Activated T-cell treated with anti-CD3 and anti-CD28 coated beads for 4 hours (primary cell): ENCODE data around the gene LENG9.
"Not testable (repeated sequence)": the region's sequence is repeated elsewhere in the genome, so short reads cannot be mapped to it uniquely, and the experiment has no call there.

Experiments used
- DNase-seq: peaks from one replicate; pipeline ENCODE4 v3.0.0-alpha.2; 2020

Gene LENG9

DNA sequence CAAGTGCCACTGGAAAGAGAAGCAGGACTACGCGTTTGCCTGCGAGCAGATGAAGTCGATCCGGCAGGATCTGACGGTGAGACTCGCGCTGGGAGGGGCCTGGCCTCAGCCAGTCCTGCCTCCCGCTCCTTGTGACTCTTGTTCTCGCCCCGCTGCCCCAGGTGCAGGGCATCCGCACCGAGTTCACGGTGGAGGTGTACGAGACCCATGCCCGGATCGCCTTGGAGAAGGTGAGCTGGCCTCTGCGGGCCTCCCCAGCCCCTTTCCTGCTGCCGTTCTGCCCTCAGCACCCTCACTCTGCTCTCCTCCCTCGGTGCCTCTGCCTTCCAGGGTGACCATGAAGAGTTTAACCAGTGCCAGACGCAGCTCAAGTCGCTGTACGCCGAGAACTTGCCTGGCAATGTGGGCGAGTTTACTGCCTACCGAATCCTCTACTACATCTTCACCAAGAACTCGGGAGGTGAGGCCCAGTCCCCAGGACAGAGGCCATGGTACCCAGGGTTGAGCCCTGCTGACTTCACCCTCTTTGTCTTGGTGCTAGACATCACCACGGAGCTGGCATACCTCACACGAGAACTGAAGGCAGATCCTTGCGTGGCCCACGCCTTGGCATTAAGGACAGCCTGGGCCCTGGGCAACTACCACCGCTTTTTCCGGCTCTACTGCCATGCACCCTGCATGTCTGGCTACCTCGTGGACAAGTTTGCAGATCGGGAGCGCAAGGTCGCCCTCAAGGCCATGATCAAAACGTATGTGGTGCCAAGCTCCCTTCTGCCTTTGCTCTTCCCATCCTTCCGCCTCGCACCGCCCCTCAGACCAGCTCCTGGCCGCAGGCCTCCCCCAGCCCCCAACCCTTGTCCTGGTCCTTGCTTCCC is 5.6 kb downstream of the LENG9 start:
- DNase-seq = no peak

DNA sequence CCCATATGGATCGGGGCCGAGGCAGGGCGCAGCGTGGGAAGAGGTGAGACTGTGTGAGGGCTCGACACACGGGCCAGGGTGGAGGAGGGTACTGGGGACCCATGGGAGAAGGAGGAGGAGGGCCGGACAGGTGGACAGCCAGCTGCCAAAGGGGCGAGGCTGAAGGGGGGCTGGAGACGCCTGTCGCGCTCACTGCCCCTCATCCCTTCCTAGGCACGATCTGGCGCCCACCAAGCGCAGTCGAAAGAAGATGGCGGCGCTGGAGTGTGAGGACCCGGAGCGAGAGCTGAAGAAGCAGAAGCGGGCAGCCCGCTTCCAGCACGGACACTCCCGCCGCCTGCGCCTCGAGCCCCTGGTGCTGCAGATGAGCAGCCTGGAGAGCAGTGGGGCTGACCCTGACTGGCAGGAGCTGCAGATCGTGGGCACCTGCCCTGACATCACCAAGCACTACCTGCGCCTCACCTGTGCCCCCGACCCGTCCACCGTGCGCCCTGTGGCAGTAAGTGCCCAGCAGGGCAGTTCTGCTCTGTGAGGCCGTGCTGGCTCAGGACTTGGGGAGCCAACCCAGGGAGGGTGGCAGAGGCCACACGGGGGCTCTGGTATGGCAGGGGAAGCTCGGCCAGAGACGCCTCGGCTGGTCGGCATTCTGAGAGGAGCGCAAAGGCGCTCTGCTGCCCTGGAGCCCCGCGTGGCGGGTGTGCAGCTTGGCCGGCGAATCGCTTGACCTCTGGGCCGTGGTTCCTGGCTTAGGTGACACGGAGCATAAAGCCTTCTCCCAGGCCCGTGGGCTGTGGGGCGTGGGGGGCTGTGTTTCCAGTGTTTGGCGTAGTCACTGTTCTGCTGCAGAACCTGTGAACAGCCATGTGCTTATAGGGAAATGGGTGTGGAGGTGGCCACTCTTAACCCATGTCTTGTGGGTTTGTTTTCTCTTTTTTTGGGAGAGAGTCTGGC is 6.9 kb downstream of the LENG9 start:
- no peak for DNase-seq

GRCh38 chr19:54455786-54456422 is 7.7 kb downstream of the LENG9 start:
- no peak for DNase-seq

DNA sequence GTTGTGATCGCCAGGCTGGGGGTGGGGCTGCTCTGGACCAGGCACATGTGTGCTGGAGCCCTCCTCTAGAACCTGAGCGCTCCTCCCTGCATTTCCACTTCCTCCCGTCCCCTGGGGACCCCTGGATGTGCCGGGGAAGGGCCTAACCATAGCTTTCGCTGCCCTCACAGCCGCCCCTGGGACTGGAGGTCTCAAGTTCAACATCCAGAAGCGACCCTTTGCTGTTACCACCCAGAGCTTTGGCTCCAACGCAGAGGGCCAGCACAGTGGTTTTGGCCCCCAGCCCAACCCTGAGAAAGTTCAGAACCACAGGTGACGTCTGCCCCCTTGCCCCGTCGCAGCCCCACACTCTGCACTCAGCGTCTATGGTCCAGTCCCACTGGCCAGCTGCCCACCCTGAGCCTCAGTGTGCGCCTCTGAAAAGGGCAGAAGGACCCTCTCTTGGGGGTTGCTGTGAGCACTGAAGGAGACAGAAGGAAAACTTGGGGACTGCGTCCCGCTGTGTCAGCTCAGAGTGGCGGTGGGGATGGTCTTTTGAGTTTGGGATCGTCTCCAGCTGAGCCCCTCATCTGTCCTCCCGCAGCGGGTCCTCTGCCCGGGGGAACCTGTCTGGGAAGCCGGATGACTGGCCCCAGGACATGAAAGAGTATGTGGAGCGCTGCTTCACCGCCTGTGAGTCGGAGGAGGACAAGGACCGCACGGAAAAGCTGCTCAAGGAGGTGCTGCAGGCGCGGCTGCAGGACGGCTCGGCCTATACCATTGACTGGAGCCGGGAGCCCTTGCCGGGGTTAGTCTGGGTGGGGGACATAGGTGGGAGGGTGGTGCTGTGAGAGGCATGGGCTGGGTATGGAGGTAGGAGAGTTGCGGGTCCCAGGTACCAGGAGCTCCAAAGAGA is 8.6 kb downstream of the LENG9 start:
- no peak for DNase-seq

DNA sequence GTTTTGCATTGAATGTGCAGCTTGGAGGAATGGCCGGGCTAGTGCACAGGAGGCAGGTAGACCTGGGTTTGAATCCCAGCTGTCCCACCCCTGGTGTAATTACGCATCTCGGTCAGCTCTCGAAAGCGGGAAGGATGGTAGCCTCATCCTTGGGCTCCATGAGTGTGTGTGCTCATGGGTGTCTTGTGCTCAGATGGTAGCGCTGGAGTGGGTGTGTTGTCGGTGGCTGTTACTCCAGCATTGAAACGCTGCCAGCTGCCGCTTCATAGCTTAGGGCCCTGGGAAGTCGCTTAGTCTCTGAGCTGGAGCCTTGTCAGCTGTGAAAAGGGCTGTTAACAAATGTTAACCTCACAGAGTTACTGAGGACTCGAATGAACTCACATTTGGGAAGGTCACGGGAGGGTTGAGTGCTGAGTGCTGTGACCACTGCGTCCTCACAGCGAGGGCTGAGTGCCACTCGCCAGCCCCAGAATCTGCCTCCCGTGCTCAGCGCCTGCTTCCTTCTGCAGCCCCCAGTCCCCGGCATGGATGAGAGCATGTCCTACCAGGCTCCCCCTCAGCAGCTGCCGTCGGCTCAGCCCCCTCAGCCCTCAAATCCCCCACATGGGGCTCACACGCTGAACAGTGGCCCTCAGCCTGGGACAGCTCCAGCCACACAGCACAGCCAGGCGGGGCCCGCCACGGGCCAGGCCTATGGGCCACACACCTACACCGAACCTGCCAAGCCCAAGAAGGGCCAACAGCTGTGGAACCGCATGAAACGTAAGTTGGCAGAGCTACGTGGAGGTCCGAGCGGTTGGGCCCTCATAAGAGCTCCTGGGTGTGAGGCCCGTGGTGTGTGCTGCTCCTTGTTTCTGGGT is 9.4 kb downstream of the LENG9 start:
- DNase-seq = no peak

DNA sequence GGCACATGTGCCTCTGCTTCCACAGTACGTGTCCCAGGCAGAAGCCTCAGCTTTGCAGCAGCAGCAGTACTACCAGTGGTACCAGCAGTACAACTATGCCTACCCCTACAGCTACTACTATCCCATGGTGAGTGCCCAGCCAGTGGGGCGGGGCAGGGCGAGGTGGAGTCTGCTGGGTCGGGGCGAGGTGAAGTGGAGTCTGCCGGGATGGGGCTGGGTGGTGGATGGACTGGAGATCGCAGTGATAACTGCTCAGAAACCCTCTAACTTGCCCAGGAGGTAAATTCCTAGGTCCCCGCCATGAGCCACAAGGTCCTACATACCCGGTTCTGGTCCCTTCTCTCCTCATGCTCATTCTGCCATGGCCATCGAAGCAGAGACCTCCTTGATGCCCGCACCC is 11.0 kb downstream of the LENG9 start:
- no peak for DNase-seq

DNA sequence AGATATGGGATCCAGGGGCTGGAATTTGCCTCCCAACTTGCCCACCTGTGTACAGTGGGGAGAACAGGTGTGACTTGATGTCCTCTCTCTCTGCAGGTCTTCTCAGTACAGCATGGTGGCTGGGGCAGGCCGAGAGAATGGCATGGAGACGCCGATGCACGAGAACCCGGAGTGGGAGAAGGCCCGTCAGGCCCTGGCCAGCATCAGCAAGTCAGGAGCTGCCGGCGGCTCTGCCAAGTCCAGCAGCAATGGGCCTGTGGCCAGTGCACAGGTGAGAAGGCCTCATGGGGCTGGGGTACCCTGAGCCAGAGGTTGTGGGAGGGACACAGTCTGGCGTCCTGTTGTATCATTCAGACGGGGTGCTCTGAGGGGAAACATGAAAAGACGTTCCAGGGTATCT is 11.6 kb downstream of the LENG9 start:
- DNase-seq = no peak

GRCh38 chr19:54451331-54451871 is 12.2 kb downstream of the LENG9 start:
- DNase-seq = no peak

DNA sequence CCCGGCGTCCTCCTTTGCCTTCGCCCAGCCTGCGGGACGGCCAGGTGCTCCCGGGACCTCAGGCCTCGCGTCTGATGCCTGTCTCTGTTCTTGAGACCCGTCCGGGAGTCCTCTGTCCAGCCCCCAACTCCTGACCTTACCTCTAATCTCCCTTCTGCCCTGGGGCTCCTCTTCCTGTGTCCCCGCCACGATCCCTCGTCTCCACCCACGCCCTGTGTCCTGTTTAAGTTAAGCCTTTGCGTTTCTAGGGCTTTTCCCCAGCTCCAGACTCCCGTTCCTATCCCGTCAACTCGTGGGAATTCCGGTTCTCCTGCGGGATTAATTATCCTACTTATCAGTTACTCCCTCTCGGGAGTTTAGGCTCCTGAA is 13.9 kb downstream of the LENG9 start:
- peak; percentile 20 for DNase-seq

GRCh38 chr19:54448774-54449700 is 14.5 kb downstream of the LENG9 start, which contains the start of gene LENG8:
TSS of gene LENG8 (plus strand) at chr19:54449199. CDS start at chr19:54451345, 2,146 bp downstream.
- peak; percentile 95 for DNase-seq

- peak; percentile 25 for DNase-seq
Observed at GRCh38 chr19:54448040-54448773, 15.4 kb downstream of the LENG9 start.

DNA sequence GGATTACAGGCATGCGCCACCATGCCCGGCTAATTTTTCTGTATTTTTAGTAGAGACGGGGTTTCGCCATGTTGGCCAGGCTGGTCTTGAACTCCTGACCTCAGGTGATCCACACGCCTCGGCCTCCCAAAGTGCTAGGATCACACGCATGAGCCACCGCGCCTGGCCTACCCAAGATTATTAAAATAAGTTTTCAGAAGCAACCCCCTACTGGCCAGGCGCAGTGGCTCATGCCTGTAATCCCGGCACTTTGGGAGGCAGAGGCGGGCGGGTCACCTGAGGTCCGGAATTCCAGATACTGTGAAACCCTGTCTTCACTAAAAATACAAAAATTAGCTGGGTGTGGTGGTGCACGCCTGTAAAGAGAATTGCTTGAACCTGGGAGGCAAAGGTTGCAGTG is 17.2 kb downstream of the LENG9 start:
- DNase-seq = not testable (repeated sequence)

GRCh38 chr19:54444737-54445136 is 18.8 kb downstream of the LENG9 start:
- DNase-seq = no peak

- DNase-seq = no peak
Observed at GRCh38 chr19:54440641-54441040, 22.9 kb downstream of the LENG9 start.

DNA sequence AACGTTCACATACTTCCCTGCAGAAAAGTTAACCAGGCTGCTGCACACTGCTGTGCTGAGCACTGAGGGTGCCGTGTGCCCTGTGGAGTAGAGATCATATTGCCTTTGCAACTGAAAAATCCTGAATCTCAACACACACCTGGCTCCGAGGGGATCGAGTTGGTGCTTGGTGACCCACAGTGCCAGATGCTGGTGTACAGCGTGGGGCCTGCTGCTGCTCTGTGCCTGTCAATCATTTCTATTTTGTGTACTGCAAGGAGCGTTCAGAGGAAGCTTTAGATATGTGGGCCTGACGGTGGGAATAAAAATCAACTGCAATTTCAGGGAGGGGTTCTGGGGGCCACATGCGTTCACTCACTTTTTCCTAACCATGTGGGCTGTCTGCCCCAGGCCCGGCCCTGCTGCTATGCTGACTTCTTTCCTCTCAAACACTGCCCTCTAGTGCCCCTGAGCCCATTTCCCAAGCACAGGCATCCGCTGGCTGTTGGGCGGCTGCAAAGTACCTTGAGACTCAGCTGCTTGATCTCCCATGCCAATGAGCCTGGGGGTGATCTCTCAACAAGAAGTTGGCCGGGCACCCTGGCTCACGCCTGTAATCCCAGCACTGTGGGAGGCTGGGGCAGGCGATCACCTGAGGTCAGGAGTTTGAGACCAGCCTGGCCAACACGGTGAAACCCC is 24.3 kb downstream of the LENG9 start:
- no peak for DNase-seq

GRCh38 chr19:54436628-54437252 is 26.8 kb downstream of the LENG9 start:
- no peak for DNase-seq

DNA sequence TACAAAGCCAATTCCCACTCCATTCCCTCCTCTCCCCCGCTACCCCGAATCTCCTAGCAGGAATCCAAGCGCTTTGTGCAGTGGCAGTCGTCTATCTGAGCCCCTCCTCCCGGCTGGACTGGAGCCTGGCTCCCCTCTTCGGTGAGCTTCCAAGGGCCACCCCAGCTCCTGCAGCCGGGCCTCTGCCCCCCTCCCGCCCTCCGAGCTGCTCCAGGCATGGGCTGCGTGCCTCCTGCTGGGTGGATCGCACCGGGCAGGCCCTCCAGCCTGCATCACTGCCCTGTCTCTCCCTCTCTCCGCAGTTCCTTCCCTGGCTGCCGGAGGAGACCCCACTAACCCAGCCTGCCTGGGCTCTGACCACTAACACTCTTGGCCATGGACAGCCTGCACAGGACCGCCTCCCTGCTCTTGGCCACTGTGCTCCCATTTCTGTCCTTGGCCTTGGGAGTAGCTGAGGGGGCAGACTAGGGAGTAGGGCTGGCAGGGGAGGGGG is 27.5 kb downstream of the LENG9 start:
- no peak for DNase-seq

DNA sequence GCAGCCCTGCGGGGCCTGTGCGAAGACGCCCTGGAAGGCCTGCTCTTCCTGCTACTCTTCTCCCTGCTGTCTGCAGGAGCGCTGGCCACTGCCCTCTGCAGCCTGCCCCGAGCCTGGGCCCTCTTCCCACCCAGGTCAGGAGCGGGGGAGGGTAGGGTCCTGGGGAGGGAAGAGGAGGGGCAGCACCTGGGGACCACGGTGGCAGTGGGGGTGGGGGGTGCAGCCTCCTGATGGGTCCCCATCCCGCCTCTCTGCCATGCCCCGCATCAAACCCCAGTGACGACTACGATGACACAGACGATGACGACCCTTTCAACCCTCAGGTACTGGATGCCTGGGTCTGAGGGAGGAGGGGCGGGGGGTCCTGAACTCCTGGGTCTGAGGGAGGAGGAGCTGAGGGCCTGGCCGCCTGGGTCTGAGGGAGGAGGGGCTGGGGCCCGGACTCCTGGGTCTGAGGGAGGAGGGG is 28.0 kb downstream of the LENG9 start:
- no peak for DNase-seq
